Mucosa of stomach (tissue), 1 donor: Measurements from ENCODE around the gene GUCA2A.
A peak's percentile ranks its signal among the peaks of the same experiment; 100 is the strongest.
"Not testable (repeated sequence)": the region's sequence is repeated elsewhere in the genome, so short reads cannot be mapped to it uniquely, and the experiment has no call there.

Source experiments
- H3K27me3 ChIP-seq: one replicate; pipeline ENCODE4 v1.7.0; 2013; ENCODE audit warnings: mild to moderate bottlenecking, low read length; ENCODE audit not compliant: control insufficient read depth, insufficient read depth
- H3K36me3 ChIP-seq: one replicate; pipeline ENCODE4 v1.7.0; 2013; ENCODE audit warnings: low read length; ENCODE audit not compliant: control insufficient read depth, insufficient read depth
- H3K4me1 ChIP-seq: one replicate; pipeline ENCODE4 v1.7.0; 2013; ENCODE audit warnings: mild to moderate bottlenecking, low read length; ENCODE audit not compliant: control insufficient read depth, insufficient read depth
- H3K4me3 ChIP-seq: one replicate; pipeline ENCODE4 v1.7.0; 2013; ENCODE audit warnings: low read length
- H3K9ac ChIP-seq: one replicate; pipeline ENCODE4 v1.7.0; 2013; ENCODE audit warnings: mild to moderate bottlenecking, low read length, moderate library complexity
- H3K9me3 ChIP-seq: one replicate; pipeline ENCODE4 v1.7.0; 2013; ENCODE audit warnings: mild to moderate bottlenecking, low read length, moderate library complexity; ENCODE audit not compliant: control insufficient read depth
- donor health status: Pancreatic carcinoma.

Gene GUCA2A

GRCh38 chr1:42164551-42165420 lies at the start of gene GUCA2A:
Gene GUCA2A, minus strand, starts transcription at chr1:42164745. Its CDS starts 33 bp downstream, at chr1:42164712.
- Histone ChIP-seq H3K27me3 (no peaks in the 10 kb centered on the region), H3K4me1 (peaks cover 28% of the 10 kb centered on the region), H3K36me3 (no peaks in the 10 kb centered on the region), H3K9ac (peak within 1 kb of the TSS; percentile 14), H3K4me3 (no peak within 1 kb of the TSS), H3K9me3 (no peaks in the 10 kb centered on the region)

GRCh38 chr1:42211224-42211623 lies 46.7 kb upstream of the GUCA2A start:
- H3K27me3 ChIP-seq = no peaks in the 10 kb centered on the region
- peaks cover 22% of the 10 kb centered on the region for H3K4me1 ChIP-seq
- H3K4me3 ChIP-seq = no peak overlapping the region

GRCh38 chr1:42210421-42211133 lies 46.0 kb upstream of the GUCA2A start:
- Histone ChIP-seq H3K4me1 (peaks cover 22% of the 10 kb centered on the region), H3K4me3 (no peak overlapping the region)

More at GRCh38 chr1:42211224-42211623, 46.7 kb upstream of the GUCA2A start:
- Histone ChIP-seq H3K9ac (no peak overlapping the region), H3K9me3 (no peaks in the 10 kb centered on the region), H3K36me3 (no peaks in the 10 kb centered on the region)

GRCh38 chr1:42209526-42210251 lies 45.1 kb upstream of the GUCA2A start:
- H3K27me3 ChIP-seq = no peaks in the 10 kb centered on the region
- H3K9me3 ChIP-seq = no peaks in the 10 kb centered on the region
- no peak overlapping the region for H3K4me3 ChIP-seq
- H3K4me1 ChIP-seq = peaks cover 19% of the 10 kb centered on the region
- no peaks in the 10 kb centered on the region for H3K36me3 ChIP-seq
- H3K9ac ChIP-seq = no peak overlapping the region

More at GRCh38 chr1:42210421-42211133, 46.0 kb upstream of the GUCA2A start:
- Histone ChIP-seq H3K36me3 (no peaks in the 10 kb centered on the region), H3K9ac (no peak overlapping the region), H3K27me3 (no peaks in the 10 kb centered on the region), H3K9me3 (no peaks in the 10 kb centered on the region)

- H3K4me3 ChIP-seq, H3K9me3 ChIP-seq, H3K9ac ChIP-seq, H3K36me3 ChIP-seq, H3K27me3 ChIP-seq: not testable (repeated sequence)
- H3K4me1 ChIP-seq = peaks cover 11% of the 10 kb centered on the region
Observed at GRCh38 chr1:42206930-42207329, 42.4 kb upstream of the GUCA2A start.

- Histone ChIP-seq H3K4me1 (peaks cover 11% of the 10 kb centered on the region), H3K4me3 (no peak overlapping the region), H3K9ac (no peak overlapping the region), H3K27me3 (no peaks in the 10 kb centered on the region), H3K9me3 (no peaks in the 10 kb centered on the region), H3K36me3 (no peaks in the 10 kb centered on the region)
Observed at GRCh38 chr1:42206164-42206563, 41.6 kb upstream of the GUCA2A start.

- no peaks in the 10 kb centered on the region for H3K36me3 ChIP-seq
Observed at GRCh38 chr1:42201986-42202385, 37.4 kb upstream of the GUCA2A start.

GRCh38 chr1:42198251-42198650 lies 33.7 kb upstream of the GUCA2A start:
- Histone ChIP-seq H3K4me3 (no peak overlapping the region), H3K4me1 (no peaks in the 10 kb centered on the region), H3K9me3 (no peaks in the 10 kb centered on the region), H3K27me3 (no peaks in the 10 kb centered on the region), H3K9ac (no peak overlapping the region), H3K36me3 (no peaks in the 10 kb centered on the region)

More at GRCh38 chr1:42201986-42202385, 37.4 kb upstream of the GUCA2A start:
- H3K9me3 ChIP-seq = no peaks in the 10 kb centered on the region
- H3K27me3 ChIP-seq = no peaks in the 10 kb centered on the region
- H3K9ac ChIP-seq = no peak overlapping the region
- H3K4me3 ChIP-seq = no peak overlapping the region
- no peaks in the 10 kb centered on the region for H3K4me1 ChIP-seq

GRCh38 chr1:42195841-42196240 lies 31.3 kb upstream of the GUCA2A start:
- H3K36me3 ChIP-seq = no peaks in the 10 kb centered on the region
- no peaks in the 10 kb centered on the region for H3K9me3 ChIP-seq
- no peaks in the 10 kb centered on the region for H3K27me3 ChIP-seq
- no peak overlapping the region for H3K9ac ChIP-seq
- no peaks in the 10 kb centered on the region for H3K4me1 ChIP-seq
- no peak overlapping the region for H3K4me3 ChIP-seq

- no peak overlapping the region for H3K4me3 ChIP-seq
- H3K9me3 ChIP-seq = no peaks in the 10 kb centered on the region
- no peaks in the 10 kb centered on the region for H3K27me3 ChIP-seq
- no peaks in the 10 kb centered on the region for H3K36me3 ChIP-seq
- H3K4me1 ChIP-seq = no peaks in the 10 kb centered on the region
- H3K9ac ChIP-seq = no peak overlapping the region
Observed at GRCh38 chr1:42192106-42192505, 27.6 kb upstream of the GUCA2A start.

GRCh38 chr1:42191319-42191718 lies 26.8 kb upstream of the GUCA2A start:
- Histone ChIP-seq H3K9me3 (no peaks in the 10 kb centered on the region), H3K9ac (no peak overlapping the region), H3K4me1 (no peaks in the 10 kb centered on the region), H3K36me3 (no peaks in the 10 kb centered on the region), H3K4me3 (no peak overlapping the region), H3K27me3 (no peaks in the 10 kb centered on the region)
